A549 (cell line): ENCODE results near the gene MAGEA9. TPM values are rescaled to one million over a fixed set of nuclear protein-coding genes. Genes with fewer than 3 reads are reported as not detected.
A peak's percentile ranks its signal among the peaks of the same experiment; 100 is the strongest.

Source experiments
- ATAC-seq, 2 experiments: fragments of 200-7000 bp in 1 of 2; fragments of >200 bp in 1 of 2; cut with Nextera tagmentation in 1 of 2; cut with Tn5 transposase in 1 of 2; 3 replicates each; pipeline versions ENCODE4 v1.8.0 to v1.9.1; 2018 to 2020; ENCODE audit warnings: mild to moderate bottlenecking in 1 of 2, moderate library complexity in 1 of 2
- CTCF ChIA-PET: fragments of 300-600 bp; sonication (Branson Sonifier 250); formaldehyde crosslinking; extraction: SDS; loops from one replicate; lab custom pipeline; 2021; ENCODE audit warnings: antibody characterized with exemption, inconsistent platforms; lab: Yijun Ruan, JAX
- POLR2A ChIA-PET: fragments of 350-600 bp; formaldehyde crosslinking; extraction: SDS; loops from one replicate; lab custom pipeline; 2021; ENCODE audit warnings: antibody characterized with exemption, inconsistent platforms; lab: Yijun Ruan, JAX
- DNase-seq, 2 experiments: peaks; one replicate each; pipeline versions ENCODE4 v3.0.0 to v3.0.0-alpha.2; 2011 to 2016; ENCODE audit warnings: low read depth in 1 of 2, low spot score in 1 of 2
- FAIRE-seq: peaks from 2 replicates; lab custom pipeline; 2011; peaks lifted over from hg19 to GRCh38; lab: Jason Lieb, UNC
- H3K27ac ChIP-seq, 2 experiments: fragments of >200 bp; sonication (Bioruptor Twin); formaldehyde crosslinking; 3 replicates each; pipeline ENCODE4 v1.5.1; 2016 to 2017
- H3K4me1 ChIP-seq: fragments of >200 bp; sonication (Bioruptor Twin); formaldehyde crosslinking; 3 replicates; pipeline ENCODE4 v1.6.1; 2016
- H3K4me2 ChIP-seq: fragments of >200 bp; sonication (Bioruptor Twin); formaldehyde crosslinking; 3 replicates; pipeline ENCODE4 v1.6.1; 2016
- H3K4me3 ChIP-seq: fragments of >200 bp; sonication (Bioruptor Twin); formaldehyde crosslinking; 3 replicates; pipeline ENCODE4 v1.5.1; 2016
- H3K9me3 ChIP-seq: fragments of >200 bp; sonication (Bioruptor Twin); formaldehyde crosslinking; 3 replicates; pipeline ENCODE4 v1.6.1; 2016
- CBX8 ChIP-seq: fragments of 200-600 bp; sonication (generic); IDR thresholded peaks from 2 replicates; pipeline ENCODE4 v1.6.1; 2016
- CEBPB ChIP-seq, 2 experiments: fragments of >200 bp in 1 of 2; sonication (Bioruptor Twin) in 1 of 2; formaldehyde crosslinking in 1 of 2; IDR thresholded peaks; 2 replicates each; pipeline ENCODE4 v1.6.1; 2012 to 2016
- EHMT2 ChIP-seq: fragments of 200-600 bp; sonication (generic); IDR thresholded peaks from 2 replicates; pipeline ENCODE4 v1.6.1; 2016; ENCODE audit warnings: antibody characterized with exemption, low read depth, mild to moderate bottlenecking, moderate library complexity
- EP300 ChIP-seq, 2 experiments: fragments of >200 bp; sonication (Bioruptor Twin); formaldehyde crosslinking; IDR thresholded peaks; 2 replicates in 1 of 2; 3 replicates in 1 of 2; pipeline ENCODE4 v1.6.1; 2016 to 2017
- FOSB ChIP-seq: fragments of 250-450 bp; sonication (Bioruptor Pico); IDR thresholded peaks from 2 replicates; pipeline ENCODE4 v1.5.0; 2020; ENCODE audit warnings: mild to moderate bottlenecking, moderate library complexity
- FOSL2 ChIP-seq, 2 experiments: fragments of 450-650 bp in 1 of 2; fragments of >200 bp in 1 of 2; sonication (Bioruptor Twin) in 1 of 2; formaldehyde crosslinking; IDR thresholded peaks; 2 replicates each; pipeline versions ENCODE4 v1.5.0 to v1.6.1; 2016 to 2020; ENCODE audit warnings: mild to moderate bottlenecking in 1 of 2, moderate library complexity in 1 of 2
- FOXS1 ChIP-seq: fragments of 250-450 bp; sonication (Bioruptor Pico); IDR thresholded peaks from 2 replicates; pipeline ENCODE4 v1.5.0; 2020; ENCODE audit warnings: mild to moderate bottlenecking, moderate library complexity
- GATA3 ChIP-seq: IDR thresholded peaks from 2 replicates; pipeline ENCODE4 v1.6.1; 2012; ENCODE audit warnings: borderline replicate concordance
- HDAC2 ChIP-seq: fragments of 200-600 bp; sonication (generic); IDR thresholded peaks from 2 replicates; pipeline ENCODE4 v1.6.1; 2016
- JUNB ChIP-seq: fragments of >200 bp; sonication (Bioruptor Twin); formaldehyde crosslinking; IDR thresholded peaks from 2 replicates; pipeline ENCODE4 v1.6.1; 2016
- KDM1A ChIP-seq: fragments of 200-600 bp; sonication (generic); IDR thresholded peaks from 2 replicates; pipeline ENCODE4 v1.6.1; 2016; ENCODE audit warnings: low read depth, mild to moderate bottlenecking
- KDM5A ChIP-seq: fragments of 200-600 bp; sonication (generic); IDR thresholded peaks from 2 replicates; pipeline ENCODE4 v1.6.1; 2016; ENCODE audit warnings: antibody characterized with exemption, mild to moderate bottlenecking
- MAFK ChIP-seq: fragments of 450-650 bp; IDR thresholded peaks from 2 replicates; pipeline ENCODE4 v1.6.1; 2014; ENCODE audit not compliant: partially characterized antibody
- MAZ ChIP-seq: fragments of 150-350 bp; IDR thresholded peaks from 2 replicates; pipeline ENCODE4 v1.6.1; 2014; ENCODE audit warnings: antibody characterized with exemption, low read depth, low read length, borderline replicate concordance
- NFE2L2 ChIP-seq: fragments of 150-350 bp; conservative IDR thresholded peaks from 2 replicates; pipeline ENCODE4 v1.6.1; 2014; ENCODE audit warnings: low read length
- NR3C1 ChIP-seq: fragments of >200 bp; sonication (Bioruptor Twin); formaldehyde crosslinking; IDR thresholded peaks from 3 replicates; pipeline ENCODE4 v1.6.1; 2017
- RAD21 ChIP-seq, 2 experiments: fragments of >200 bp in 1 of 2; sonication (Bioruptor Twin) in 1 of 2; formaldehyde crosslinking in 1 of 2; IDR thresholded peaks in 1 of 2; conservative IDR thresholded peaks in 1 of 2; 2 replicates in 1 of 2; 3 replicates in 1 of 2; pipeline ENCODE4 v1.6.1; 2012 to 2018; ENCODE audit warnings: inconsistent platforms in 1 of 2
- RARB ChIP-seq: fragments of 250-450 bp; sonication (Bioruptor Pico); IDR thresholded peaks from 2 replicates; pipeline ENCODE4 v1.8.0; 2021; ENCODE audit warnings: mild to moderate bottlenecking, moderate library complexity
- SREBF2 ChIP-seq: fragments of 450-650 bp; IDR thresholded peaks from 2 replicates; pipeline ENCODE4 v1.6.1; 2014; ENCODE audit warnings: mild to moderate bottlenecking, moderate library complexity
- TP53 ChIP-seq: fragments of 250-450 bp; sonication (Bioruptor Pico); IDR thresholded peaks from 2 replicates; pipeline ENCODE4 v1.5.0; 2021; ENCODE audit warnings: mild to moderate bottlenecking, moderate library complexity
- ZFP36 ChIP-seq: fragments of 450-650 bp; IDR thresholded peaks from 2 replicates; pipeline ENCODE4 v1.6.1; 2014; ENCODE audit warnings: borderline replicate concordance; ENCODE audit not compliant: partially characterized antibody
- ZNF302 ChIP-seq: fragments of 250-450 bp; sonication (Bioruptor Pico); IDR thresholded peaks from 2 replicates; pipeline ENCODE4 v1.9.0; 2021; ENCODE audit warnings: inconsistent platforms, mild to moderate bottlenecking, moderate library complexity
- WGBS: methylation state at CpG from one replicate; pipeline ENCODE4 v1.1.6; 2017; ENCODE audit errors: missing lambda C conversion rate; 5-methylcytosine and 5-hydroxymethylcytosine counted together
- polyA plus RNA-seq, 4 experiments: library from polyadenylated mRNA; depleted of rRNA in 3 of 4; stranded (reverse); fragments of >200 nt; fragmentation: RNase III in 1 of 4; extraction: RNeasy Plus Mini Kit Qiagen cat#74134 plus additional on column Dnase treatment in 1 of 4; gene quantifications; 2 replicates in 3 of 4; 3 replicates in 1 of 4; pipeline ENCODE4 v1.2.3, GENCODE V29; 2011 to 2017
- TF ChIP-seq, protein P1 (sequence below): fragments of 150-350 bp; IDR thresholded peaks from 2 replicates; pipeline ENCODE4 v1.6.1; 2014; ENCODE audit warnings: low read depth, mild to moderate bottlenecking, low read length
- TF ChIP-seq, protein P2 (sequence below): fragments of 250-450 bp; sonication (Bioruptor Pico); IDR thresholded peaks from 2 replicates; pipeline ENCODE4 v1.5.0; 2020; ENCODE audit warnings: low read depth, mild to moderate bottlenecking, moderate library complexity
- TF ChIP-seq, protein P3 (sequence below): IDR thresholded peaks from 2 replicates; pipeline ENCODE4 v1.6.1; 2012; ENCODE audit warnings: low read depth, borderline replicate concordance
- TF ChIP-seq, protein P4 (sequence below): fragments of 250-450 bp; sonication (Bioruptor Pico); IDR thresholded peaks from 2 replicates; pipeline ENCODE4 v1.5.0; 2021; ENCODE audit warnings: mild to moderate bottlenecking, moderate library complexity, borderline replicate concordance

The MAGEA9 gene
- polyA plus RNA-seq, 2 of the 4 experiments (the other 2 are of a cell fraction), result not detected

DNA sequence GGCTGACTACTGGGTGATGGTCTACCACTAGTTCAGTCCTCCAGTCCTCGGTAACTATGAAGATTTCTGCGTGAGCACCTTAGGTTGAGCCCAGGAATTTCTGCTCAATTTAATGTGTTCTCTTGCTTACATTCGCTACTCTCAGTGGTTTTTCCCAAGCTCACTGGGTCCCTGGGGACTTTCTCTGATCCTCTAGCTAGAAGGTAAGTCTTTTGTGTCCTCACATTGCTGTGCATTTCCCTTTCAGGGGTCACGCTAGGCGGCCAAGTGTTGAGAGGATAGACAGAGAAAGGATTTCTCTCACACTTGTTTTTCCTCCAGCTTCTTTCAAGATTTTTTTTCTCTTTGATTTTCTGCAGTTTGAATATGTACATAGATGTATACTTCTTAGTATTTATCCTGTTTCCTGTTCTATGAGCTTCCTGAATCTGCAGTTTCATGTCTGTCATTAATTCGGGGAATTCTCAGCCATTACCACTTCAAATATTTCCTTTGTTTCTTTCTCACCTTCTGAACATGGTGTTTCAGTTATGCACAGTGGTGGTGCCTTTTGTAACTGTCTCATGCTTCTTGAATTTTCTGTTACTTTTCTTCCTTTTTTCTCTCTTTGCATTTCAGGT is 17.5 kb downstream of the MAGEA9 start:
- FAIRE-seq, result no peak

DNA sequence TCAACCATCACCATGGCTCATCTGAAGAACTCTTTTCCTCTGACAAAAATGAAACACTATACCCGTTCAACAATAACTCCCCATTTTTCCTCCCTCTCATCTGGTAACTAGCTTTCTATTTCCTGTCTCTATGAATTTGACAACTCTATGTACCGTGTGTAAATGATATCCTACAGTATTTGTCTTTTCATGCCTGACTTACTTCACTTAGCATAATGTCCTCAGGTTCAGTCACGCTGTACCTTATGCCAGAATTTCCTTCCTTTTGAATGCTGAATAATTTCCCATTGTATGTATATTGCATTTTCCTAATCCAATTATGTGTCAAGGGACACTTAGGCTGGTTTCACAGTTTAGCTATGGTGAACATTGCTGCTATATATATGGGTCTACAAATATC is 18.2 kb downstream of the MAGEA9 start:
- Histone ChIP-seq H3K4me3 (no peak overlapping the region), H3K27ac (no peak overlapping the region), H3K9me3 (no peaks in the 10 kb centered on the region)
- no peak for DNase-seq
- TF ChIP-seq NR3C1 (no peak), ZFP36 (no peak), EHMT2 (no peak), RARB (CRISPR knock-in tag) (no peak), MAZ (no peak), FOSB (CRISPR knock-in tag) (no peak), RAD21 (conservative IDR thresholded peaks at IDR 0.05 in 1 of 2, IDR thresholded peaks at IDR 0.05 in 1 of 2) (no peak), FOXS1 (CRISPR knock-in tag) (no peak), TP53 (CRISPR knock-in tag) (no peak), HDAC2 (no peak), MAFK (no peak), FOSL2 (IDR thresholded peaks at IDR 0.05) (no peak), FOSL2 (CRISPR knock-in tag; IDR thresholded peaks at IDR 0.05) (no peak), CEBPB (IDR thresholded peaks at IDR 0.05) (no peak), KDM5A (no peak), GATA3 (no peak), JUNB (no peak), NFE2L2 (no peak)
- TF ChIP-seq, protein P1, sequence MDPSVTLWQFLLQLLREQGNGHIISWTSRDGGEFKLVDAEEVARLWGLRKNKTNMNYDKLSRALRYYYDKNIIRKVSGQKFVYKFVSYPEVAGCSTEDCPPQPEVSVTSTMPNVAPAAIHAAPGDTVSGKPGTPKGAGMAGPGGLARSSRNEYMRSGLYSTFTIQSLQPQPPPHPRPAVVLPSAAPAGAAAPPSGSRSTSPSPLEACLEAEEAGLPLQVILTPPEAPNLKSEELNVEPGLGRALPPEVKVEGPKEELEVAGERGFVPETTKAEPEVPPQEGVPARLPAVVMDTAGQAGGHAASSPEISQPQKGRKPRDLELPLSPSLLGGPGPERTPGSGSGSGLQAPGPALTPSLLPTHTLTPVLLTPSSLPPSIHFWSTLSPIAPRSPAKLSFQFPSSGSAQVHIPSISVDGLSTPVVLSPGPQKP, result no peak
- TF ChIP-seq, protein P2, sequence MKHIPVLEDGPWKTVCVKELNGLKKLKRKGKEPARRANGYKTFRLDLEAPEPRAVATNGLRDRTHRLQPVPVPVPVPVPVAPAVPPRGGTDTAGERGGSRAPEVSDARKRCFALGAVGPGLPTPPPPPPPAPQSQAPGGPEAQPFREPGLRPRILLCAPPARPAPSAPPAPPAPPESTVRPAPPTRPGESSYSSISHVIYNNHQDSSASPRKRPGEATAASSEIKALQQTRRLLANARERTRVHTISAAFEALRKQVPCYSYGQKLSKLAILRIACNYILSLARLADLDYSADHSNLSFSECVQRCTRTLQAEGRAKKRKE (CRISPR knock-in tag), result no peak
- TF ChIP-seq, protein P3, sequence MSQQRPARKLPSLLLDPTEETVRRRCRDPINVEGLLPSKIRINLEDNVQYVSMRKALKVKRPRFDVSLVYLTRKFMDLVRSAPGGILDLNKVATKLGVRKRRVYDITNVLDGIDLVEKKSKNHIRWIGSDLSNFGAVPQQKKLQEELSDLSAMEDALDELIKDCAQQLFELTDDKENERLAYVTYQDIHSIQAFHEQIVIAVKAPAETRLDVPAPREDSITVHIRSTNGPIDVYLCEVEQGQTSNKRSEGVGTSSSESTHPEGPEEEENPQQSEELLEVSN, result no peak
- TF ChIP-seq, all 56 proteins: peak for 0
- ChIA-PET CTCF (no interaction called here), POLR2A (no interaction called here)
- no peak overlapping the region for H3K4me2 ChIP-seq
- ATAC-seq (no peak), FAIRE-seq (peak; percentile 59)
- H3K4me1 ChIP-seq, result no peaks in the 10 kb centered on the region
- WGBS, result 17% methylated on average over 3 of the region's 3 CpGs

More for the DNA sequence above, 17.5 kb downstream of the MAGEA9 start:
- TF ChIP-seq EP300 (IDR thresholded peaks at IDR 0.05) (no peak), SREBF2 (no peak), GATA3 (no peak), MAFK (no peak)
- DNase-seq, result no peak
- Histone ChIP-seq H3K4me3 (no peak overlapping the region), H3K4me2 (no peak overlapping the region), H3K9me3 (no peaks in the 10 kb centered on the region), H3K4me1 (no peaks in the 10 kb centered on the region), H3K27ac (no peak overlapping the region)
- ATAC-seq, result no peak
- POLR2A ChIA-PET, result no interaction called here
- 19% methylated on average over 6 of the region's 6 CpGs for WGBS
- CTCF ChIA-PET, result no interaction called here

DNA sequence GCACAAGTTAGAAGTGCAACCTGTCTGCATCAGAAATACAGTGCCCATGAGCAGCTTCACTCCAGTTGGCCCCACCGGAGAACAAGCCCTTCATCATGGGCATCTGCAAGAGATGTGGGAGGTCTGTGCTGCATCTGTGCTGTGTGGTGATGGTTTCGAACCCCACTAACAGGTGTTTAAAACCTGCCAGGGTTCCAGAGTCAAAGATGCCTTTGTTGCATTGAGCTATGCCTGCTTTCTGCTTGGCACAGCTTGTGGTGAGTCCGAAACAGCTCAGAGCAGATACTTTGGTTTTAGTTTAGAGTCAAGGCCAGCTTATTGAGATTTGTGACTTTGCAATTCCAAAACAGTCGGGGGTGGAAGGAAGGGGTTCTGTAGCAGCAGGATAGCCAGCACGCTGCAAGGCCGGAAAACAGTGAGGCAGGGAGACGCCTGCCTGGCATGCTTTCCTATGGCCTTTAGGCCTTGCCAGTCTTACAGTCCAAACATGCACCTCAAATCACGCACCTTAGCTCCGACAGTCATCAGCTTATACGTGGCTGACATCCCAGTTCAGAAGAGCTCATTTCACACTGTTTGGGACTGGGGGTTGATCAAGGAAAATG is 21.8 kb downstream of the MAGEA9 start:
- ChIA-PET CTCF (no interaction called here), POLR2A (no interaction called here)
- WGBS, result 73% methylated on average over 8 of the region's 10 CpGs
- Histone ChIP-seq H3K4me3 (no peak overlapping the region), H3K4me1 (no peaks in the 10 kb centered on the region), H3K4me2 (no peak overlapping the region), H3K9me3 (no peaks in the 10 kb centered on the region), H3K27ac (no peak overlapping the region)
- DNase-seq (no peak), FAIRE-seq (no peak), ATAC-seq (no peak)
- no peak for TF ChIP-seq CBX8
- no peak for TF ChIP-seq ZNF302 (CRISPR knock-in tag)
- TF ChIP-seq, protein P2 (CRISPR knock-in tag), result no peak
- TF ChIP-seq HDAC2, result no peak
- TF ChIP-seq FOSB (CRISPR knock-in tag), result no peak
- no peak for TF ChIP-seq KDM1A
- TF ChIP-seq, protein P4, sequence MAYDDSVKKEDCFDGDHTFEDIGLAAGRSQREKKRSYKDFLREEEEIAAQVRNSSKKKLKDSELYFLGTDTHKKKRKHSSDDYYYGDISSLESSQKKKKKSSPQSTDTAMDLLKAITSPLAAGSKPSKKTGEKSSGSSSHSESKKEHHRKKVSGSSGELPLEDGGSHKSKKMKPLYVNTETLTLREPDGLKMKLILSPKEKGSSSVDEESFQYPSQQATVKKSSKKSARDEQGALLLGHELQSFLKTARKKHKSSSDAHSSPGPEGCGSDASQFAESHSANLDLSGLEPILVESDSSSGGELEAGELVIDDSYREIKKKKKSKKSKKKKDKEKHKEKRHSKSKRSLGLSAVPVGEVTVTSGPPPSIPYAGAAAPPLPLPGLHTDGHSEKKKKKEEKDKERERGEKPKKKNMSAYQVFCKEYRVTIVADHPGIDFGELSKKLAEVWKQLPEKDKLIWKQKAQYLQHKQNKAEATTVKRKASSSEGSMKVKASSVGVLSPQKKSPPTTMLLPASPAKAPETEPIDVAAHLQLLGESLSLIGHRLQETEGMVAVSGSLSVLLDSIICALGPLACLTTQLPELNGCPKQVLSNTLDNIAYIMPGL (CRISPR knock-in tag), result no peak
